Measurements from ENCODE around the gene ST6GALNAC1. TPM values are rescaled to one million over a fixed set of nuclear protein-coding genes. Genes with fewer than 3 reads are reported as not detected.
A peak's percentile ranks its signal among the peaks of the same experiment; 100 is the strongest.

The ST6GALNAC1 gene
- total and polyA plus RNA-seq, 9 donors = 0.73 to 10.5 (median 3.7) TPM

GRCh38 chr17:76685366-76685765 lies 41.8 kb upstream of the ST6GALNAC1 start:
- Histone ChIP-seq H3K27me3 (no peaks in the 10 kb centered on the region), H3K36me3 (no peaks in the 10 kb centered on the region), H3K4me3 (no peak overlapping the region), H3K27ac (no peak overlapping the region), H3K9me3 (no peaks in the 10 kb centered on the region), H3K4me1 (ENCODE audit: insufficient read depth) (peaks cover 36% of the 10 kb centered on the region)
- DNase-seq = peak in 1 of 5 donors; percentile 25
- intact Hi-C loops (cut with DNase I) = loop anchor here in 1 of 4 donors (5.0 to 10.0 kb wide), 2 partner anchors 37 to 161 kb away; no protein-coding TSS in a partner anchor
- TF ChIP-seq CTCF (IDR thresholded peaks at IDR 0.05) (no peak), EP300 (IDR thresholded peaks at IDR 0.05) (no peak), POLR2A (IDR thresholded peaks at IDR 0.05) (no peak)
- 82 to 91% (median 87%) methylated on average over 11 to 12 of the region's 12 CpGs for WGBS, 3 donors

GRCh38 chr17:76684756-76685155 lies 41.2 kb upstream of the ST6GALNAC1 start:
- no peaks in the 10 kb centered on the region for H3K27me3 ChIP-seq
- intact Hi-C loops (cut with DNase I) = loop anchor here in 1 of 4 donors (5.0 to 10.0 kb wide), 2 partner anchors 38 to 160 kb away; no protein-coding TSS in a partner anchor
- WGBS, 3 donors = 89 to 93% (median 89%) methylated on average over 7 of the region's 7 CpGs
- no peaks in the 10 kb centered on the region for H3K36me3 ChIP-seq
- H3K27ac ChIP-seq = no peak overlapping the region
- H3K4me3 ChIP-seq = no peak overlapping the region
- peak in 2 of 5 donors; percentile 29 to 47 for DNase-seq
- H3K9me3 ChIP-seq = no peaks in the 10 kb centered on the region
- TF ChIP-seq POLR2A (IDR thresholded peaks at IDR 0.05) = no peak
- TF ChIP-seq CTCF (IDR thresholded peaks at IDR 0.05) = no peak
- peaks cover 36% of the 10 kb centered on the region for H3K4me1 ChIP-seq (ENCODE audit: insufficient read depth)

GRCh38 chr17:76683921-76684745 lies 40.6 kb upstream of the ST6GALNAC1 start:
- peak in 3 of 5 donors; percentile 29 to 48 (median 41) for DNase-seq
- intact Hi-C loops (cut with DNase I) = loop anchor here in 1 of 4 donors (10.0 kb wide), 1 partner anchor 159 kb away; no protein-coding TSS in a partner anchor
- H3K9me3 ChIP-seq = no peaks in the 10 kb centered on the region
- TF ChIP-seq CTCF (IDR thresholded peaks at IDR 0.05) (no peak), EP300 (IDR thresholded peaks at IDR 0.05) (no peak), POLR2A (IDR thresholded peaks at IDR 0.05) (no peak)
- H3K4me3 ChIP-seq = no peak overlapping the region
- H3K36me3 ChIP-seq = no peaks in the 10 kb centered on the region
- no peaks in the 10 kb centered on the region for H3K27me3 ChIP-seq
- H3K27ac ChIP-seq = no peak overlapping the region
- WGBS, 3 donors = 86 to 90% (median 87%) methylated on average over 23 to 25 of the region's 25 CpGs
- H3K4me1 ChIP-seq (ENCODE audit: insufficient read depth) = peaks cover 31% of the 10 kb centered on the region

GRCh38 chr17:76683011-76683755 lies 39.6 kb upstream of the ST6GALNAC1 start:
- intact Hi-C loops (cut with DNase I) = loop anchor here in 1 of 4 donors (10.0 kb wide), 1 partner anchor 158 kb away; no protein-coding TSS in a partner anchor
- WGBS, 3 donors = 70 to 76% (median 72%) methylated on average over 18 of the region's 18 CpGs
- Histone ChIP-seq H3K9me3 (no peaks in the 10 kb centered on the region), H3K27ac (peak overlapping the region; percentile 51 to 59), H3K4me1 (ENCODE audit: insufficient read depth) (peaks cover 27% of the 10 kb centered on the region), H3K4me3 (no peak overlapping the region), H3K36me3 (no peaks in the 10 kb centered on the region), H3K27me3 (no peaks in the 10 kb centered on the region)
- TF ChIP-seq POLR2A (IDR thresholded peaks at IDR 0.05) (no peak), CTCF (IDR thresholded peaks at IDR 0.05) (no peak), EP300 (IDR thresholded peaks at IDR 0.05) (no peak)
- peak in 1 of 5 donors; percentile 28 for DNase-seq

Data from ovary (tissue), 9 donors.